HG02885 (cell line): ENCODE results near the gene ZNF664.

ENCODE experiments used
- ATAC-seq: cut with Tn5 transposase; IDR thresholded peaks from one replicate; pipeline ENCODE4 v1.9.1; 2021; ENCODE audit warnings: mild to moderate bottlenecking; ENCODE audit not compliant: unreplicated experiment, poor library complexity

The ZNF664 gene

GRCh38 chr12:123972457-123973401, at the start of gene ZNF664, which contains the start of gene CCDC92:
Gene ZNF664, plus strand, starts transcription at chr12:123973215. Its CDS starts 38,930 bp downstream, at chr12:124012145.
Gene CCDC92, minus strand, starts transcription at chr12:123972831. Its CDS starts 28,526 bp downstream, at chr12:123944305.
- peak; percentile 83 for ATAC-seq

- no peak for ATAC-seq
Observed at GRCh38 chr12:123923927-123924326, 49.1 kb upstream of the ZNF664 start.

GRCh38 chr12:123924539-123924938, 48.5 kb upstream of the ZNF664 start:
- no peak for ATAC-seq

DNA sequence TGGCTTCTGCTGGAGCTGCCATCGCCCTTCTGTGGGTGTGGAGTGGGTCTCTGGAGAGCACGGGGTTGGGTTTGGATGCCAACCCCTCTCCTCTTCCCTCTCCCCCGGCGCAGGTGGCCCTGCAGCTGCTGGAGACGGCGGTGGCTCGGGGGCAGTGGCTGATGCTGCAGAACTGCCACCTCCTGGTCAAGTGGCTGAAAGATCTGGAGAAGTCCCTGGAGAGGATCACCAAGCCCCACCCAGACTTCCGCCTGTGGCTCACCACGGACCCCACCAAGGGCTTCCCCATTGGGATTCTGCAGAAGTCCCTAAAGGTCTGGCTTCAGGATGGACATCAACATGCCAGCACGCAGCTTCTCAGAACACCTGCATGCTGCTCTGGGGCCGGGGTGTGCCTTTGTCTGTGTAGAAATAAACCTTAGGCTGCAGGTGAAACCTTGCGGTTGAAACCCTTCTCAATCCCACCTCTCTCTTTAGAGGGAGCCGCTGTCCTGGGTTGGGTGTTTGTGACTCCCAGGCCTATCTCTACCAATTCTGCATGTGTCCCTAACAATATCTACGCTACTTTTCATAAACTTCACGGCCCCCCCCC, 44.6 kb upstream of the ZNF664 start:
- ATAC-seq: no peak

DNA sequence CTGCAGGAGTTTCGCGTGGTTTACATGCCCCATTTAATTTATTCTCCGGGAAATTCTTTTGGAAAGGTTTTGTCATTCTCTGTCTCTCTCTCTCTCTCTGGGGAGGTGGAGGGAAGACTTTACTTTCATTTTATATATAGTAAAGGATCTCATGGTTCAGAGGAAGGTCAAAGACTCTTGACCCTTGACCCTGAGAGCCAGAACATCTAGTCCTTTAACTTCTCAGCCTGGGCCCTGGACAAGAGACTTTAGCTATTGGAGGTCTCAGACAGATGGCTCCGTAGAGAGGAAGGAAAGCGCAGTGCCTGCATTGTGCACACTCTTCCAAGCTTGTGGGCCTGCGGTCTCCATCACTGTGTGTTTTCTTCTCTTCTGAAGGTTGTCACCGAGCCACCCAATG, 44.1 kb upstream of the ZNF664 start:
- no peak for ATAC-seq

DNA sequence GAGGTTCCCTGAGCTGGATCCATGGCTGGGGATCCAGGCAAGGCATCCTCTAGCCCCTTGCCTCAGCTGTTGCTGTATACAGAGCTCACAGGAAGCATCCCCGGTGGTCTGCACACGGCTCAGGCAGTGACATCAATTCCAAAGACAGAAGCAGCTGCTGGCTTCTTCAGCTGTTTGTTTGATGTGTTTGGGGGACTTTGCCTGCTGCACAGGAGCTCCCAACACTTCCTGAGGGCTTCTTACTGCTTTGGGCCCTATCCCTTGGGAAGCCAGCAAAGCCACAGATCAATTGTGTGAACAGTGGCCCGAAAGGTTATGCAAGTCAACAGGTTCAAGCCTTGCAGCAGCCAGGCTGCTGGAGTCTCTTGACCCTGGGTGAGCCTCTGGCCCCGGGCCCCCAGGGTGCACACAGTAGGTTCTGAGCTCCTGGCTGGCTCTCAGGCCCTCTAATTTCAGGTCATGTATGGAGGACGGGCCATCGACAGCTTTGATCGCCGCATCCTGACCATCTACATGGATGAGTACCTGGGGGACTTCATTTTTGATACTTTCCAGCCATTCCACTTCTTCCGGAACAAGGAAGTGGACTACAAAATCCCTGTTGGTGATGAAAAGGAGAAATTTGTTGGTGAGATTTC, 43.0 kb upstream of the ZNF664 start:
- no peak for ATAC-seq

DNA sequence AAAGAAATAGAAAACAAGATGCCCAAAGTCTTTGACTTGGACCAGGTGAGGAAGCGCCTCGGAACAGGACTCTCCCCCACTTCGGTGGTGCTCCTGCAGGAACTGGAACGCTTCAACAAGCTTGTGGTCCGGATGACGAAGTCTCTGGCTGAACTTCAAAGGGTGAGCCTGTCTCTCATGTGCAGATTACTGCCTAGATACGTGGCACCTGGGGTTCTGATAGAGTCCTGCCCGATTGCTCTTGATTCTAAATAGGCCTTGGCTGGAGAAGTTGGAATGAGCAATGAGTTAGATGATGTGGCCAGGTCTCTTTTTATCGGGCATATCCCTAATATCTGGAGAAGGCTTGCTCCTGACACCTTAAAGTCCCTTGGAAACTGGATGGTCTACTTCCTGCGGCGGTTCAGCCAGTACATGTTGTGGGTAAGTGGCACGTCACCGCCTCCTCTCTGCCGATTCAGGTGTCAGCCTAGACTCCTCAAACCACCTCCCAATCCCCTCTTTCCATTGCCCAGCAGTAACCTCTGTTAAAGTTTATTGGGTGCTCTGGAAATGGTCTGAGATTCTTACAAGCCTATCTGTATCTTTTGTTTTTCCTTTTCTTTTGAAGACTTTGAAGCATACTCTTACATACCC, 41.2 kb upstream of the ZNF664 start:
- no peak for ATAC-seq

- no peak for ATAC-seq
Observed at GRCh38 chr12:123933214-123933613, 39.8 kb upstream of the ZNF664 start.

GRCh38 chr12:123934016-123934620, 38.9 kb upstream of the ZNF664 start:
- ATAC-seq: no peak

DNA sequence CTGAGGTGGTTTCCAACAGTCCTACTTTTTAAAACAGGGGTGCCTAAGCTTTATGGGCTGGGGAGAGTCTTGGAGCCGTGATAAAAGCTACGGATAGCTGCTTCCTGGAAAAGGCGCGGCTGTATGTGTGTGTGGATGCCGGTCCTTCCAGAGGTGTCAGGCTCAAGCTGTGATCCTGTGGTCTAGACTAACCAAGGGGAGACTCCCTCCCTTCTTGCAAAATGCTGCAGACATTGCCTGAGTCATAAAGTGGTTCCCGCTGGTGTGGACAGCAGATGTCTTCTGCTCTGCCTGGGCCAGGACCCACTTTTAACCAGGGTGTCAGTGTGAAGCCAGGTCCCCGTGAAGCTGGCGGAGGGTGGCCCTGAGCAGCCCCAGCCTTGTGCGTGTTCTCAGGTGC, 38.2 kb upstream of the ZNF664 start:
- ATAC-seq: no peak

DNA sequence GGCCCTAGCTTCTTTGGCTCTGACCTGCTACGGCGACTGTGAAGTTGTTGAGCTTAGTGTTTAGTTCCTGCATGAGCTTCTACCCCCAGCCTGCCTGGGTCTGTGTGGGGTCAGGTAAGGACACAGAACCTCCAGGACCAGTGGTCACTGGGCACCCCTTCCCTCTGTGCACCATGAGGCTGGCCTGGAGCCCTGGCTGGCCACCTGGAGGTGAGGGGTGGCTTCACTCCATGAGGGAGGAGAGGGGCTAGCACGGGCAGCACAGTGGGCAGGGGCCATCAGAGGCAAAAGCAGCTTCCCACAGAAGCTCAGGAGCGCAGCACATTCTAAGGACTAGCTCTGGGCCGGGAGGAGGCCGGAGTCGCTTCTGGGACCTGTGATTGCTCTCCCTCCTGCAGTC, 37.1 kb upstream of the ZNF664 start:
- no peak for ATAC-seq

DNA sequence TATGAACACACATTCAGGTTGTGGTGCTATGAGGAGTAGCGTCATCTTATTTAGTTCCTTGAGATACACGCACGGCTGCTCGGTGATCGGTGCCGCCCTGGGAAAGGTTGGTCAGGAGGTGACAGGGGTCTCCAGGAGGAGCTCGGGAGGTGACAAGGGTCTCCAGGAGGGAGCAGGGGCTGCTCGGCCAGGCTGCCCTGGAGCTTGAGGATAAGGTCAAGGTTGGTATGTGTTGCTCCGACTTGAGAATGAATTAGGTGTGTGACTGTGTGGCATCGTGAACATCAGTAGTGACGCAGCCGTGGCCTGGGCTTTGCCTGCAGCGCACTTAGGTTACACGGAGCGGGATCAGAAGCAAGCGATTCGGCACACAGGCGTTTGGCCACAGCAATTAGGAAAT, 36.5 kb upstream of the ZNF664 start:
- no peak for ATAC-seq

- no peak for ATAC-seq
Observed at GRCh38 chr12:123936956-123937706, 35.9 kb upstream of the ZNF664 start.

DNA sequence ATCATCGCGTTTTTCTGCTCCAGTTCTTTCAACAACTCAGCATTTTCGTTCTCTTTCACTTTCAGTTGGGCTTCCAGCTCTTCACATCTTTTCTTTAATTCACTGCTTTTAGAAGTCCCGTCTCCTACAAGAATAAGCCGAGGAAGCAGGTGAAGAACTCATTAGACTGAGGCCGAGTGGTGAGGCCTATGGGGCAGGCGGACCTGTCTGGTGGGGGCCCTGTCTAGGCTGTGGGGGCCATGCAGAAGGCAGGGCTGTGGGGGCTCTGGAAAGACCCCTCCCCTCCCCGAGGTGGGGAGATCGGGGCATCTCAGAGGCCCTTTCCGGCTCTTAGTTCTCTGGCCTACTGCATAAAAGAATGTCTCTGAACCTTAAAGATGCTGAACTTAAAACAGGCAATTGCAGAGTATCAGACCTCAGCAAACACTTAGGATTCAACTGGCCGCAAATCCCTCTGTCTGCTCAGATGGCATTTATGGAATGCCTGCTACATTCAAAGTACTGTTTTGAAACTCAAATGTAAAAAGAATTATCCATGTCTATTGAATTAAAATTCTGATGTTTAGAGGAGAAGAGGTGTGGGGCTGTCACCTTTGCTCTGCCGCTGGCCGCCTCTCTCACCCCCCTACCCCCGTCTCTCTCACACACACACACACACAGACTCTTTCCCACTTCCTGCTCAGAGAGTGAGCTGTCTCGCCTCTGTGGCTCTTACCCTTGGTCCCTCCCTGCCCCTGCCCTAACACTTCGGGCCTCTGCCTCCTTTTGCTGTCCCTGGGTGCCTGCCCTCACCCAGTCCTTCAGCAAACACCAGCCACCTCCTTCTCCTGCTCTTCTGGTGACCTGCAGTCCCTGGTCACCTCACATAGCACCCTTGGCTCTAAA, 35.1 kb upstream of the ZNF664 start:
- ATAC-seq: no peak

DNA sequence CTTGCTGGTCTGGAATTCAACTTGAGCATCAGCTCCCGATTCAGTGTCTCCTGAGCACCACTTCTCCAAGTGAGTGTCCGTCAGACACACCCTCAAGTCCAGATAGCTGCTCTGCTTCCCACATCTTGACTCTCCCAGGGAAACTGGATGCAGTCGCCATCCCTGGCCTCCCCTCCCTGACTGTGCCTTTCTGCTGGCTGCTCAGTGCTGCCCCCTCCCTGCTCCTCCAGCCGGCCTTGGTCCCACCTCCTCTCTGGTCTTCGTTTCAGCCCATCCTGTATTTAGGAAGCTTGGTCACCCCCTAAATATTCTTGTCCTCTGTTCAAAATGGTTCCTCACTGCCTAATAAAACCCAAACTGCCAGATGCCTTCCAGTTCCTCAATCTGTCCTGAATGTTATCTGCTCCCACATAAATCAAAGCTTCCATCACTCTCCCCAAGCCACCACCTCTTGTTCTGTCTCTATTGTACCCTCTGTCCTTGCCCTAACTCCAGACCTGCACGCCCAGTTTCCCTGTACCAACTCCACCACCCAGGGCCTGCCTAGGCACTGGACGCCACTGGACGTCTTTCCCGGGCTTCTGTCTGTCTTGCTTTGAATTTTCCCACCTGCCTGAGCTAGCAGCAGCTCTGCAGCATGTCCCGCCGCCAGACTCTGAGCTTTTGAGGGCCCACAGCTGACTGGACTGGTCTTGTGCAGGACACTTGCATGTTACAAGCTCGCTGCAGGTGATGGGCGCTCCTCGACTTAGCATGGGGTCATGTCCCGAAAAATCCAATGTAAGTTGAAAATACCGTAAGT, 34.1 kb upstream of the ZNF664 start:
- no peak for ATAC-seq

GRCh38 chr12:123939716-123940626, 33.0 kb upstream of the ZNF664 start:
- ATAC-seq: no peak

DNA sequence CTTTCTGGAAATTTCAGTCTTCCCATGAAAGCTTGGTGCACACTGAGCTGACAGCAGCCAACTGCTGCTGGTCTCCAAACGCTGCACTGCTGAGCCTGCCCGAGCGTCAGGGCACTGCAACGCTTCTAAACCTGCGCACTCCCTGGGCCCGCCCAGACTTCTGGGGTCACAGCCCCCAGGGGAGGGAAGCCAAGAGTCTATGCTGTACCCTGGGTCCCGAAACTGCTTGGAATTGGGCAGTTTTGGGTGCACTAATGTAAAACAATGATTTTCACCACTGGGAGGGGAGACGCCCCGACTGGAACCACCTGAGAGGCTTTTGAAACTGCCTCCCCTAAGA, 32.4 kb upstream of the ZNF664 start:
- ATAC-seq: no peak
